MM.1S (cell line): ENCODE data around the gene SORCS2.

ENCODE experiments used
- EZH2 ChIP-seq: fragments of 300-600 bp; sonication (generic); optimal IDR thresholded peaks from 2 replicates; pipeline ENCODE3; 2017; ENCODE audit warnings: low read depth, mild to moderate bottlenecking, antibody characterized with exemption, low read length, mixed read lengths
- EZH2phosphoT487 ChIP-seq: fragments of 300-600 bp; sonication (generic); IDR thresholded peaks from 2 replicates; pipeline ENCODE4 v1.6.1; 2018; ENCODE audit warnings: antibody characterized with exemption, low read length
- TF ChIP-seq, protein P1 (sequence below): fragments of 300-600 bp; sonication (generic); IDR thresholded peaks from 2 replicates; pipeline ENCODE4 v1.5.1; 2016; ENCODE audit warnings: antibody characterized with exemption, low read length, mixed read lengths

DNA sequence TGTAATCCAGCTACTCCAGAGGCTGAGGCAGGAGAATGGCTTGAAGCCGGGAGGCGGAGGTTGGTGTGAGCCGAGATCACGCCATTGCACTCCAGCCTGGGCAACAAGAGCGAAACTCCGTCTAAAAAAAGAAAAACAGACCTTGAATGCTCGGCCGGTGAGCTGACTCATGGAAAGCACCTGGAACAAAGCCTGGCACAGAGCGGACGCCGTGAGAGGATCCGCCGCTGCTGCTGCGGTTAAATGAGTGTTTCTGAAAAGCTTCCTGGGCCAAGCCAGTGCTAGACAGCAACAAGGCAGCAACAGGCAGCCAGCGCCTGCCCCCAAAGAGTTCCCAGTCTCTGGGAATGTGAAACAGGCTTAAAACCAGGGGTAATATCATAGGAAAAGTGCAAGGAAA, 560.9 kb downstream of the SORCS2 start:
- TF ChIP-seq, protein P1, sequence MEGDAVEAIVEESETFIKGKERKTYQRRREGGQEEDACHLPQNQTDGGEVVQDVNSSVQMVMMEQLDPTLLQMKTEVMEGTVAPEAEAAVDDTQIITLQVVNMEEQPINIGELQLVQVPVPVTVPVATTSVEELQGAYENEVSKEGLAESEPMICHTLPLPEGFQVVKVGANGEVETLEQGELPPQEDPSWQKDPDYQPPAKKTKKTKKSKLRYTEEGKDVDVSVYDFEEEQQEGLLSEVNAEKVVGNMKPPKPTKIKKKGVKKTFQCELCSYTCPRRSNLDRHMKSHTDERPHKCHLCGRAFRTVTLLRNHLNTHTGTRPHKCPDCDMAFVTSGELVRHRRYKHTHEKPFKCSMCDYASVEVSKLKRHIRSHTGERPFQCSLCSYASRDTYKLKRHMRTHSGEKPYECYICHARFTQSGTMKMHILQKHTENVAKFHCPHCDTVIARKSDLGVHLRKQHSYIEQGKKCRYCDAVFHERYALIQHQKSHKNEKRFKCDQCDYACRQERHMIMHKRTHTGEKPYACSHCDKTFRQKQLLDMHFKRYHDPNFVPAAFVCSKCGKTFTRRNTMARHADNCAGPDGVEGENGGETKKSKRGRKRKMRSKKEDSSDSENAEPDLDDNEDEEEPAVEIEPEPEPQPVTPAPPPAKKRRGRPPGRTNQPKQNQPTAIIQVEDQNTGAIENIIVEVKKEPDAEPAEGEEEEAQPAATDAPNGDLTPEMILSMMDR, result no peak
- no peak for TF ChIP-seq EZH2
- TF ChIP-seq EZH2phosphoT487, result no peak
